Astrocyte (in vitro differentiated cells and primary cell): ENCODE measurements around the gene HPSE2.

Source experiments
- EZH2 ChIP-seq: IDR thresholded peaks from 2 replicates; pipeline ENCODE4 v1.6.1; 2012; ENCODE audit warnings: mild to moderate bottlenecking, low read length, inconsistent platforms; ENCODE audit not compliant: insufficient read depth
- TF ChIP-seq, protein P1 (sequence below): IDR thresholded peaks from 2 replicates; pipeline ENCODE4 v1.5.1; 2011; ENCODE audit warnings: low read depth, mild to moderate bottlenecking, inconsistent platforms, low read length, moderate library complexity; ENCODE audit not compliant: insufficient read depth

GRCh38 chr10:98487649-98488048 lies 748.0 kb downstream of the HPSE2 start:
- TF ChIP-seq EZH2, result no peak
- TF ChIP-seq, protein P1, sequence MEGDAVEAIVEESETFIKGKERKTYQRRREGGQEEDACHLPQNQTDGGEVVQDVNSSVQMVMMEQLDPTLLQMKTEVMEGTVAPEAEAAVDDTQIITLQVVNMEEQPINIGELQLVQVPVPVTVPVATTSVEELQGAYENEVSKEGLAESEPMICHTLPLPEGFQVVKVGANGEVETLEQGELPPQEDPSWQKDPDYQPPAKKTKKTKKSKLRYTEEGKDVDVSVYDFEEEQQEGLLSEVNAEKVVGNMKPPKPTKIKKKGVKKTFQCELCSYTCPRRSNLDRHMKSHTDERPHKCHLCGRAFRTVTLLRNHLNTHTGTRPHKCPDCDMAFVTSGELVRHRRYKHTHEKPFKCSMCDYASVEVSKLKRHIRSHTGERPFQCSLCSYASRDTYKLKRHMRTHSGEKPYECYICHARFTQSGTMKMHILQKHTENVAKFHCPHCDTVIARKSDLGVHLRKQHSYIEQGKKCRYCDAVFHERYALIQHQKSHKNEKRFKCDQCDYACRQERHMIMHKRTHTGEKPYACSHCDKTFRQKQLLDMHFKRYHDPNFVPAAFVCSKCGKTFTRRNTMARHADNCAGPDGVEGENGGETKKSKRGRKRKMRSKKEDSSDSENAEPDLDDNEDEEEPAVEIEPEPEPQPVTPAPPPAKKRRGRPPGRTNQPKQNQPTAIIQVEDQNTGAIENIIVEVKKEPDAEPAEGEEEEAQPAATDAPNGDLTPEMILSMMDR, result no peak
